Activated naive CD4-positive, alpha-beta T cell treated with anti-CD3 and anti-CD28 coated beads, Interleukin-2, amount 10 ng/mL, durations not matched to agents 7 days and 5 days (primary cell): ENCODE data around the gene GALNT10.

ENCODE experiments used
- CTCF ChIA-PET: fragments of 350-600 bp; sonication (Branson Sonifier 250); formaldehyde crosslinking; loops from one replicate; lab custom pipeline; 2021; ENCODE audit warnings: antibody characterized with exemption; lab: Charles Lee
- DNase-seq: peaks from one replicate; pipeline ENCODE4 v3.0.0-alpha.2; 2020
- H3K27ac Mint-ChIP-seq: one replicate; pipeline ENCODE4 v1.8.0; 2021; ENCODE audit warnings: mild to moderate bottlenecking, moderate library complexity, mixed read lengths
- H3K27me3 Mint-ChIP-seq: one replicate; pipeline ENCODE4 v1.8.0; 2021; ENCODE audit warnings: mild to moderate bottlenecking, mixed read lengths
- H3K36me3 Mint-ChIP-seq: one replicate; pipeline ENCODE4 v1.8.0; 2021; ENCODE audit warnings: mixed read lengths
- H3K4me1 Mint-ChIP-seq: one replicate; pipeline ENCODE4 v1.8.0; 2021; ENCODE audit warnings: mixed read lengths
- H3K4me3 Mint-ChIP-seq: one replicate; pipeline ENCODE4 v1.8.0; 2021; ENCODE audit warnings: mild to moderate bottlenecking, moderate library complexity, mixed read lengths
- H3K9me3 Mint-ChIP-seq: one replicate; pipeline ENCODE4 v1.8.0; 2021; ENCODE audit warnings: mixed read lengths

The GALNT10 gene

DNA sequence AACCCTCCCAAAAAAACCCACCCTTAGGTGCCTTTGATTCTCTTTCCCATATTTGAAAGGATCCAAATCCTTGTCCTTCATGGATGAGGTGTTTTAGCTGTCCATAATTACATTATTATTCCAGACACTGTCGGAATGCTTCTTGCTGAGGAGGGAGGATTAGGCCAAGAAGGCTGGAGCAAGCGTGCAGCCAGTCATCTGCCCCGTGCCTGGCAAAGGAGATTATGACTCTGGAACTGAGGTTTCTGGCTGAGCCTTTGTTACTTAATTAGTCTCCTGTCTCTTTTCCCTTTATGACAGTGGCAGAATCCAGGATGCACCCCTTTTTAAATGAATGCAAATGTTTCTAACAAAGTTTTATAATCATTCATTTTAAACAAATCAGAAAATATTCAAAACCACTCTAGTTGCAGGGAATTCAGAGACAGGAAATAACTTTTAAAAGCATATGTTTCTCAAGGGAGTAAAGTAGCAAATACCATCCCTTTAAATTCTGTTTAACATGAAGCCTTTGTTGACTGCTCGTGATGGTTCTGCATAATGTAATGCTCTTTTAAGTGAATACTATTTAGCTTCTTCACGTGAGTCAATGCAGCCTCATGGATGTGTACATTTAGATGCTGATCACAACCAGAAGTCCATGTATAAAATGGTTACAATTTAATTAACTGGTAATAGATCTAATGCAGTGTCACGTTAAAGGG lies 69.8 kb downstream of the GALNT10 start:
- CTCF ChIA-PET = interaction anchor here (1.0 kb wide), 1 partner anchor 41 kb away, joined by 3 read pairs; no protein-coding TSS in a partner anchor
- no peak overlapping the region for H3K27ac Mint-ChIP-seq

DNA sequence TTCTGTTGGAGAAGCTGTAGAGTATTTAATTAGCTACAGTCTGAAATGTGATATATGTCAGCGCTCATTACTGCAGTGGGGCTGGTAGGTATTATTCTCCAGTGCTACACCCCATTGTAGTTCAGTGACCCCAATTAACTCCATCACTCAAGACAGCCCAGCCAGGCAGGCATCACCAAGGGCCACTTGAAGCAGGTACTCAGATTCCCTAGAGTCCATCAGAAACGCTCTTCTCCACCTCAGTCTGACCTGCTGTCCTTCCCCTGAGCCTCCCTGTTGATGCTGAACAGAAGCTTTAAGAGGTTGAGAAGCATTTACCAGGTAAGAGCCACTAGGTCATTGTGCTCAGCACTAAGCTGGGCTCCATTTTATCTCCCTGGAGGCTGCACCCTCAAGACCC lies 71.8 kb downstream of the GALNT10 start:
- CTCF ChIA-PET = interaction anchor here (0.8 to 1.6 kb wide), 2 partner anchors 26 to 82 kb away, joined by 3 to 5 read pairs; no protein-coding TSS in a partner anchor
- no peak overlapping the region for H3K27ac Mint-ChIP-seq
- H3K4me3 Mint-ChIP-seq = no peak overlapping the region

More for the DNA sequence above, 69.8 kb downstream of the GALNT10 start:
- DNase-seq = no peak
- no peaks in the 10 kb centered on the region for H3K27me3 Mint-ChIP-seq
- no peaks in the 10 kb centered on the region for H3K9me3 Mint-ChIP-seq
- peaks cover 11% of the 10 kb centered on the region for H3K36me3 Mint-ChIP-seq
- H3K4me1 Mint-ChIP-seq = no peaks in the 10 kb centered on the region
- H3K4me3 Mint-ChIP-seq = no peak overlapping the region

DNA sequence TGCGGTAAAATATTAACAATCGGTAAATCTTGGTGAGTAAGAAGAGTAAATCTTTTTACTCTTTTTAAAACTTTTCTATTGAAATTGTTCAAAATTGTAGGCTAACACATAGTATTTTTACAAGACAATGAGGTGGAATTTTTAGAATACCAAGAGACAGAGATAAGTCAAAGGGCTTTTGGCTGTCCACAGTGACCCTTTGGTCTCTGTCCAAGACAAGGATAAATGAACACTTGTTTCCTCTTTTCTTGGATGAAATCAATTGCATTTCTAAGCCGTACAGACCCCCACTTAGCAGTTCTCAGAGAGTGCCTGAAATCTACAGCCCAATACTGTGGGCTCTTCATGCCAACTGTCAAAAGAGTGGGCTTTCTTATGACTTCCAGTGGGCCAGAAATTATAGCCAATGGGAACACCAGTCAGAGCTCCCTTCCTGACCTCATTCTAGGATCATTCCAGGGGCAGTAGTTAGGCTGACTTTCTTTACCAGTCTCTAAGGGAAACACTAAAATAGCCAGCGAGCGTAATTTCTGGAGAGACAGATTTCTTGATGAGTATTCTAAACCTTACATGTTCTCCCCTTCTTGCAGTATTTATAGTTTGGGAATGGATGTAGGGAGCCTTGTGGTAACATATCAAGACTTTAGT lies 74.1 kb downstream of the GALNT10 start:
- Mint-ChIP-seq H3K27ac (no peak overlapping the region), H3K4me3 (no peak overlapping the region), H3K36me3 (peaks cover 9% of the 10 kb centered on the region), H3K9me3 (no peaks in the 10 kb centered on the region), H3K4me1 (no peaks in the 10 kb centered on the region), H3K27me3 (no peaks in the 10 kb centered on the region)
- CTCF ChIA-PET = no interaction called here
- no peak for DNase-seq

More for the DNA sequence above, 71.8 kb downstream of the GALNT10 start:
- peaks cover 11% of the 10 kb centered on the region for H3K36me3 Mint-ChIP-seq
- DNase-seq = no peak
- no peaks in the 10 kb centered on the region for H3K27me3 Mint-ChIP-seq
- no peaks in the 10 kb centered on the region for H3K9me3 Mint-ChIP-seq
- H3K4me1 Mint-ChIP-seq = no peaks in the 10 kb centered on the region

DNA sequence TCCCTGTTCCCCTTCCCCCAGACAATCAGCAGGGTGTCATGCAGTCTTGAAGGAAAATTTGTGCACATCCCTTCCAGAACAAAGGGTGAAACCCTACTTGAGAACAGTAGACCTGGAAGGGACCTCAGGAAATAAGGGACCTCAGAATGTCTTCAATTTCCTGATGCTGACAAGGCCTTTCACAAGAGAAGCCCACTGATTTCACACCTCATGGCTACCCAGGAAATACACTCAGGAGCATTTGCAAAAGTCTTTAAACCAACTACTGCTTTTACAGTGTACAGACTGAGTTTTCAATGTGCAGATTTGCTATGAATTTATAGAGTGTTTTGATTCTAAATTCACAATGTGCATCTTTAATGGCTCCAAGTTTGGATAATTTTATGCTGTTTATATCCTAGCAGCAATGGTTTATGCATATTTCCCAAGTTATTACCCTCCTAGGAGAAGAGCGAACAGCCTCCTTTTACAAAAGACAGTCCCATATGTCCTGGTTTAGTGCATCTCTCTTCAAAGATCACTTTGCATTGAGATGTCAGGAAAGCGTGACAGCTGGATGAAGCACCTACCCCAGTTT lies 74.8 kb downstream of the GALNT10 start:
- Mint-ChIP-seq H3K9me3 (no peaks in the 10 kb centered on the region), H3K27ac (no peak overlapping the region), H3K36me3 (peaks cover 9% of the 10 kb centered on the region), H3K27me3 (no peaks in the 10 kb centered on the region), H3K4me3 (no peak overlapping the region), H3K4me1 (no peaks in the 10 kb centered on the region)
- no peak for DNase-seq
- CTCF ChIA-PET = no interaction called here

DNA sequence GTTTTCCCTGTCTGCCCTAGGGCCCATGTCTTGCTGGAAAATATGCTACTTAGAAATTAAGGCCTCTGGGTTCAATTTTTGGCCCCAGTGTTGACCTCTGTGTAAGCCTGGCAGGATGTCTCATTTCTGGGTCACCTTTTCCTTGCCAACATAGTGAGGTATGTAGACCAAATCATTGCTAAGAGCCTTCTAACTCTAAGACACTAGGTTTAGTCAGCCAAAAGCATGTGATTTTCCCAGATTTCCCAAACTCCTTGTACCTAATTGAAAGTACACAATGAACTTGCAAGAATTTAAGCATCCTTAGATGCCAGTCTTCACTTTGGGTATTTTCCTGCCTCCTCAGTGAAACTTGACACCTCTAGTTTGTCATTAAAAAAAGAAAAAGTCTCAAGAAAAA lies 77.0 kb downstream of the GALNT10 start:
- Mint-ChIP-seq H3K4me1 (peaks cover 7% of the 10 kb centered on the region), H3K27ac (no peak overlapping the region), H3K27me3 (no peaks in the 10 kb centered on the region), H3K36me3 (peaks cover 6% of the 10 kb centered on the region), H3K4me3 (no peak overlapping the region), H3K9me3 (no peaks in the 10 kb centered on the region)
- CTCF ChIA-PET = no interaction called here
- no peak for DNase-seq

DNA sequence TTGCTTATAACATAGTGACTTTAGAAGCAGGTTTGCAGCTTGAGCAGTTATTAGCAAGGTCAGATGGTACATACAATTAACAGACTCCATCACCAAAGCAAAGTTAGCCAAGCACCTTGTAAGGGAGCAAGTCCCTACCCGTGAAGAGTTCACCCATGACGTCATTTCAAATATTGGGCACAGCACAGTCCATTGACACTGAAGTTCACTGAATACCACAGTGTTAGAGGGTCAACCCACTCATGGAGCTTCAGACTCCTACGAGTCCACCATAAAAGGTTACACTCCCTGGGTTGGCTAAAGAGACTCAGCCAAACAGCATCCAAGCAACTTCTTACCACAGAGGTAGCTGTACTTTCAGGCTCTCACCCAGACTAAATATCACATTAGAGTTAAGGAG lies 77.5 kb downstream of the GALNT10 start:
- Mint-ChIP-seq H3K27me3 (no peaks in the 10 kb centered on the region), H3K9me3 (no peaks in the 10 kb centered on the region), H3K36me3 (peaks cover 2% of the 10 kb centered on the region), H3K27ac (no peak overlapping the region), H3K4me1 (peaks cover 13% of the 10 kb centered on the region), H3K4me3 (no peak overlapping the region)
- CTCF ChIA-PET = interaction anchor here (1.3 kb wide), 1 partner anchor 31 kb away, joined by 4 read pairs; no protein-coding TSS in a partner anchor
- DNase-seq = no peak

DNA sequence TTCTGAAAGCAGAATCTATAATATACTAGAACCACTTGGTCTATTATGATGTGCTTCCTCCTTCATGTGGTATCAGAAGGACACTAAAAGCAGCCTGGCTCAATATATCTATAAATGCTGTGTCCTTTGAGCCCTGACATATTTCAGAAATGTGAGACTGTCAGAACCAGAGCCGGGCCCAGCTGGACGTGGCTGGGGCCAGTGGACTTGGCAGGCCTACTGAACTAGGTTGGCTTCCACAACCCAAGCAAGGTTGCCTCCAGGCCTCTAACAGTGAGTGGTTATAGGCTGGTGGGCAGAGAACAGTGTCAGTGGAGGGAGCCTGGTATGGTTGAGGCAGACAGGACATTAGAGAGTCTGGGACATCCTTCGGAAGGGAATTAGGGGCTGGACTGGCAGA lies 78.9 kb downstream of the GALNT10 start:
- CTCF ChIA-PET = no interaction called here
- Mint-ChIP-seq H3K27ac (no peak overlapping the region), H3K4me3 (no peak overlapping the region), H3K9me3 (no peaks in the 10 kb centered on the region), H3K27me3 (no peaks in the 10 kb centered on the region), H3K36me3 (no peaks in the 10 kb centered on the region), H3K4me1 (peaks cover 24% of the 10 kb centered on the region)
- no peak for DNase-seq

DNA sequence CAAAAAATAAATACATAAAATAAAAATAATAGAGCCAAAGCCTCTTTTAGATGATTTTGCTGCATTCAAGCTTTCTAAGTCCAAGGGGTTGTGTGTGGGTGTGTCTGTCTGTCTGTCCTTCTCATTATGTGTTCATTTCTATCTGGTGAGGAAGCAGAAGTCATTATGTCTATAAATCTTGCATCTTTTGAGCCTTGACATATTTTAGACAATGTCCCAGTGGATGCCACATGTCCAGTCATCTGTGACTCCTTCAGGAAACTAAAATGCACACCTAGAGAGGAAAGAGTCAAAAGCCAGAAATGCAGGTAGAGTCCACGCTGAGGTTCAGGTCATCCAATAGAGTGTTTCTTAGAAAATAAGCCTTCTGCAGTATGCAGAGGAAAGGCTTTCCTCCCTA lies 80.9 kb downstream of the GALNT10 start:
- no peaks in the 10 kb centered on the region for H3K9me3 Mint-ChIP-seq
- H3K4me3 Mint-ChIP-seq = no peak overlapping the region
- CTCF ChIA-PET = no interaction called here
- no peaks in the 10 kb centered on the region for H3K27me3 Mint-ChIP-seq
- DNase-seq = no peak
- H3K4me1 Mint-ChIP-seq = peaks cover 24% of the 10 kb centered on the region
- H3K27ac Mint-ChIP-seq = no peak overlapping the region
- H3K36me3 Mint-ChIP-seq = no peaks in the 10 kb centered on the region

DNA sequence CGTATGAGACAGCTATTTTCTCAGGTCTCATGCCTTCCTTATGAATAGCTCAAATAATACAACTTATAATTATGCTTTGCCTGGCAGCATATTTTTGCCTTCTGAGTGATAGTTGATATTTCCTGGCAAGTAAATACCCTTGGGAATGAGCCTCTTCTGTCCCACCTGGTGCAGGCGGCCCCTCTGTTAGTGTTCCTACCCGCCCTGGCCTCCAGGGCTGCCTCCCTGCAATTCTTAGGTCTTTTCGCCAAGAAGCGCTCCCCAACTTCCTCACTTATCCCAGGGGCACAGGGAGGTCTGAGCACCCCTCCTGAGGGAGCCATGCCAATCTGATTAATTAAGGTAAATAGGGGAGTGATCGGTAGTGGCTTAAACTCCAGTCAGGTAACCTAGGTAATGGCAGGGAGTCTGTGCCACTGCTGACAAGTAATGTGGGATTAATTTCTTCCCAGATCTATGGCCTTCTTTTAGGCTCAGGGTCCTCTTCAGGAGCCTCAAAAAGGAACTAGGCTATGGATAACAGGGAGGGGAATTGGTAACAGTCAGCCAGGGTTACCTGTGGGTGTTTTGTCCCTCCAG lies 81.5 kb downstream of the GALNT10 start:
- no peak for DNase-seq
- H3K27ac Mint-ChIP-seq = no peak overlapping the region
- no peaks in the 10 kb centered on the region for H3K36me3 Mint-ChIP-seq
- CTCF ChIA-PET = interaction anchor here (0.9 kb wide), 1 partner anchor 33 kb away, joined by 3 read pairs; no protein-coding TSS in a partner anchor
- no peak overlapping the region for H3K4me3 Mint-ChIP-seq
- H3K9me3 Mint-ChIP-seq = no peaks in the 10 kb centered on the region
- H3K4me1 Mint-ChIP-seq = peaks cover 25% of the 10 kb centered on the region
- no peaks in the 10 kb centered on the region for H3K27me3 Mint-ChIP-seq

DNA sequence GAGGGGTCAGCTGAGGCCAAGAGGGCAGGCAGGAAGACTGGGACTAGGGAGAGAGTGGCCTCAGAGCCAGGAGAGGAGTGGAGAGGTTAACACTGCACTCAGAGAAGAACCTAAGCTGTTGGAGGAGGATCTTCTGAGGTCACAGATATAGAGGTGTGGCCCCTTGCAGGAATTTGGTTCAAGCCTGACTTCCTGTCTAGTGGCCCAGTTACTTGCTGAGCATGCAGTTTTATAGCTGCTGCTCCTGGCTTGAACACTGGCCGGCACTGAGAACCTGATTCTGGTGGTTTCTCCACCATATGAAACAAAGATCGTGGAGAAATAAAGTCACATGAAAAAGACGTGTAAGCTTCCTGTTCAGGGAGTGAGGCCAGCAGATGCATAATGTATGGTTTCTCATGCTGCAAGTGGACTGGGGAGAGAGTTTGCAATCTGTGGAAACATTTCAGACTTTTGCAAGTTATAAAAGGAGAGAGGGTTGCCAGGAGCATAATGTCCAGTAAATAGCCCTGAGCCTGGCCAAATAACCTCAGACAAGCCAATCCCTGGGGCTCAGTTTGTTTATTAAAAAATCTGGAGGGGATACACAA lies 82.6 kb downstream of the GALNT10 start:
- CTCF ChIA-PET = interaction anchor here (0.6 to 1.0 kb wide), 3 partner anchors 14 to 195 kb away, joined by 3 read pairs; no protein-coding TSS in a partner anchor
- Mint-ChIP-seq H3K9me3 (no peaks in the 10 kb centered on the region), H3K4me3 (no peak overlapping the region), H3K4me1 (peaks cover 31% of the 10 kb centered on the region), H3K36me3 (no peaks in the 10 kb centered on the region), H3K27me3 (no peaks in the 10 kb centered on the region), H3K27ac (peak overlapping the region; percentile 82)
- peak; percentile 37 for DNase-seq

DNA sequence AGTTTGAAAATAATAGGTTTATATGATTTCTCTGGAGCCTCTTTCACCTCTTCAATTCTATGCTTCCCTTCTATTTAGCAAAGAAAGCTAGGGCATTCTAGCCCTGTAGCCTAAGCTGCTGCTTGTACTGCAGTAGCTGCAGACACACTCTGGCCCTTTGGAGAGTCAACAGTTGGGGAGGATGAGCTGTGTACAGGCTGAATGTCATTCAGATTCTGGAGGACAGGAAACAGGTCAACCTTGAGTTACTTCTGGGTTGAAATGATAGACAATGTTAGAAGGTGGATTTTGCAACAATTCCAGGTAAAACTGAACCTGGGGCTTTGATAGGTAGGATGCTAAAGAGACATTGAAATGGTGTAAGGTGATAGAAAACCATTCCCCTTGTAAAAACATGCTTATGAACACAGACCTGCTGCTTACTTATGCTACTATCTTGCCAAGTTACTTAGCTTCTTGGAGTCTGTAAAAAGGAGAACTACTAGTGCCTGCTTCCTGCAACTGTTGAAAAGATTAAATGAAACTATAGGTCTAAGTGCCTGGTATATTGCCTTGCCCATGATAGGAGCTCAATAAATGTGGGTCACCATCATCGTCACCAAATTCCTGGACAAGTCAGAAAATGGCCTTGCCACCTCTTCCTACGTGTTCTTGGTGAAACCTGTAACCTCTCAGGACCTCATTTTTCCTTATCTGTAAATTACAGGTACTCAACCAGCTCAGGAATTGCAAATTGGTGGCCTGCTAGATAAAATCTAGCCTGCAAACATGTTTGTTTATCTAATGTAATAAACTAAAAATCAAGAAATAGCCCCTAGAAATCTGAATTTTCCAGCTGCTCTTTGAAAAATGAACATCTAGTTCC lies 83.7 kb downstream of the GALNT10 start:
- H3K36me3 Mint-ChIP-seq = peaks cover 2% of the 10 kb centered on the region

DNA sequence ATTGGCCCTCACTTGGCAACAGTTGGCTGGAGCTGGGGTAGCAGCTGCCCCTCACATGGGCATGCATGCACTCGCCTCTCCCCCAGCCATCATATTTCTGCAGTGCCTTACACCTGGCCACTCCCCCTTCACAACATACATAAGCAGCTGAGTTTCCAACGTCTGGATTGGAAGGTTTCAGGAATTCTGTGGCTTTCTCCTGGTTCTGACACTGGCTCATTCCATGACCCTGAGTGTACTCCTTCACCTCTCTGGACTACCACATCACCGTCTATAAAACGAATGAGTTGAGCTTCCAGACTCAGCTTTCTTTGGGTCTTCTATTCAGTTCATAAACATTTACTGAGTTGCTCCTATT lies 84.3 kb downstream of the GALNT10 start:
- no peak for DNase-seq

More for the DNA sequence above, 83.7 kb downstream of the GALNT10 start:
- Mint-ChIP-seq H3K9me3 (no peaks in the 10 kb centered on the region), H3K4me1 (peaks cover 41% of the 10 kb centered on the region), H3K4me3 (no peak overlapping the region), H3K27me3 (no peaks in the 10 kb centered on the region), H3K27ac (no peak overlapping the region)
- no peak for DNase-seq
- CTCF ChIA-PET = interaction anchor here (0.8 to 1.3 kb wide), 3 partner anchors 38 to 202 kb away, joined by 3 to 5 read pairs (median 4); no protein-coding TSS in a partner anchor

DNA sequence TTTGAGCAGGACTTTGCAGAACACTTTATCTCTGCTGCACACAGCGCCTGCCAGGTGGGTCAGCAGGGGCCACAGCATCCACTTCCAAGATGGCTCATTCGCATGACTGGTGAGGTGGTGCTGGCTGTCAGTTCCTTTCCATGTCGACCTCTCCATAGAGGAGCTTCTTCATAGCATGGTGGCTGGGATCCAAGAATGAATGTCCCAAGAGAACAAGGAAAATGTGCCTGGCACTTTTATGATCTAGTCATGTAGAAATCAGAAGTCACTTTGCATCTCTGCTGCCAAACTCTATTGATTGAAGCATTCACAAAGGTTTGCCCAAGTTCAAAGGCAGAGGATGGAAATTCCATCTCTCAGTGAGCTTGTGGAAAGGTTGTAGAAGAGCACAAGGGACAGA lies 85.0 kb downstream of the GALNT10 start:
- no peak overlapping the region for H3K4me3 Mint-ChIP-seq
- no peaks in the 10 kb centered on the region for H3K27me3 Mint-ChIP-seq
- peaks cover 2% of the 10 kb centered on the region for H3K36me3 Mint-ChIP-seq
- no peak for DNase-seq
- no peaks in the 10 kb centered on the region for H3K9me3 Mint-ChIP-seq
- no peak overlapping the region for H3K27ac Mint-ChIP-seq
- CTCF ChIA-PET = no interaction called here
- H3K4me1 Mint-ChIP-seq = peaks cover 41% of the 10 kb centered on the region

More for the DNA sequence above, 84.3 kb downstream of the GALNT10 start:
- CTCF ChIA-PET = interaction anchor here (0.9 to 1.3 kb wide), 2 partner anchors 38 to 78 kb away, joined by 3 to 4 read pairs; no protein-coding TSS in a partner anchor
- Mint-ChIP-seq H3K27ac (no peak overlapping the region), H3K4me3 (no peak overlapping the region), H3K9me3 (no peaks in the 10 kb centered on the region), H3K36me3 (peaks cover 2% of the 10 kb centered on the region), H3K27me3 (no peaks in the 10 kb centered on the region), H3K4me1 (peaks cover 41% of the 10 kb centered on the region)
